Measurements from ENCODE around the gene RER1.

Gene RER1

GRCh38 chr1:2431518-2431917 lies 39.9 kb downstream of the RER1 start:
- TF ChIP-seq CTCF (conservative IDR thresholded peaks at IDR 0.05; ENCODE audit: low read depth, low read length): no peak
- H3K4me3 ChIP-seq (ENCODE audit: low read length): no peak overlapping the region
- DNase-seq (ENCODE audit: low read depth): no peak

GRCh38 chr1:2432441-2432844 lies 40.8 kb downstream of the RER1 start:
- no peak overlapping the region for H3K4me3 ChIP-seq (ENCODE audit: low read length)
- no peak for DNase-seq (ENCODE audit: low read depth)
- TF ChIP-seq CTCF (conservative IDR thresholded peaks at IDR 0.05; ENCODE audit: low read depth, low read length): no peak

GRCh38 chr1:2433196-2433595 lies 41.6 kb downstream of the RER1 start:
- DNase-seq (ENCODE audit: low read depth): no peak
- no peak for TF ChIP-seq CTCF (conservative IDR thresholded peaks at IDR 0.05; ENCODE audit: low read depth, low read length)
- no peak overlapping the region for H3K4me3 ChIP-seq (ENCODE audit: low read length)

- DNase-seq (ENCODE audit: low read depth): no peak
These were observed 42.5 kb downstream of the RER1 start for GRCh38 chr1:2433936-2434655.

GRCh38 chr1:2435091-2435490 lies 43.5 kb downstream of the RER1 start:
- no peak for DNase-seq (ENCODE audit: low read depth)
- TF ChIP-seq CTCF (conservative IDR thresholded peaks at IDR 0.05; ENCODE audit: low read depth, low read length): no peak
- H3K4me3 ChIP-seq (ENCODE audit: low read length): no peak overlapping the region

More at GRCh38 chr1:2433936-2434655, 42.5 kb downstream of the RER1 start:
- TF ChIP-seq CTCF (conservative IDR thresholded peaks at IDR 0.05; ENCODE audit: low read depth, low read length): no peak
- no peak overlapping the region for H3K4me3 ChIP-seq (ENCODE audit: low read length)

GRCh38 chr1:2435746-2436355 lies 44.2 kb downstream of the RER1 start:
- DNase-seq (ENCODE audit: low read depth): no peak
- no peak overlapping the region for H3K4me3 ChIP-seq (ENCODE audit: low read length)
- TF ChIP-seq CTCF (conservative IDR thresholded peaks at IDR 0.05; ENCODE audit: low read depth, low read length): no peak

- no peak overlapping the region for H3K4me3 ChIP-seq (ENCODE audit: low read length)
- no peak for TF ChIP-seq CTCF (conservative IDR thresholded peaks at IDR 0.05; ENCODE audit: low read depth, low read length)
- DNase-seq (ENCODE audit: low read depth): no peak
These were observed 45.2 kb downstream of the RER1 start for GRCh38 chr1:2436876-2437275.
